HEK293 (cell line): Measurements from ENCODE around the gene AGFG1.

Source experiments
- CTCF ChIA-PET: fragments of 350-600 bp; formaldehyde crosslinking; extraction: SDS; loops from one replicate; lab custom pipeline; 2021; ENCODE audit warnings: antibody characterized with exemption; lab: Yijun Ruan, JAX
- POLR2A ChIA-PET: fragments of 300-600 bp; formaldehyde crosslinking; extraction: SDS; loops from one replicate; lab custom pipeline; 2020; ENCODE audit warnings: antibody characterized with exemption, inconsistent platforms; lab: Yijun Ruan, JAX
- H3K27ac ChIP-seq: fragments of 200-500 bp; sonication (Bioruptor generic); 2 replicates; pipeline ENCODE4 v1.5.1; 2014; ENCODE audit warnings: low read depth, low read length, control low read depth, inconsistent platforms; ENCODE audit errors: extremely low read depth
- H3K36me3 ChIP-seq, 2 experiments: fragments of 200-500 bp in 1 of 2; sonication (Bioruptor generic) in 1 of 2; 1 replicate in 1 of 2; 2 replicates in 1 of 2; pipeline ENCODE4 v1.5.1; 2014 to 2017; ENCODE audit warnings: inconsistent platforms in 2 of 2, low read length in 2 of 2; ENCODE audit not compliant: control insufficient read depth in 2 of 2, insufficient read depth in 1 of 2
- H3K4me1 ChIP-seq: fragments of 200-500 bp; sonication (Bioruptor generic); 2 replicates; pipeline ENCODE4 v1.5.1; 2014; ENCODE audit warnings: mild to moderate bottlenecking, low read length, inconsistent platforms; ENCODE audit not compliant: control insufficient read depth, insufficient read depth
- H3K4me3 ChIP-seq: 2 replicates; pipeline ENCODE4 v1.5.1; 2011; ENCODE audit warnings: low read depth, mild to moderate bottlenecking, control low read depth, low read length, moderate library complexity
- H3K9me3 ChIP-seq: fragments of 200-500 bp; sonication (Bioruptor generic); 2 replicates; pipeline ENCODE4 v1.5.1; 2014; ENCODE audit warnings: low read depth, low read length, inconsistent platforms; ENCODE audit not compliant: control insufficient read depth, insufficient read depth
- ELK4 ChIP-seq: IDR thresholded peaks from 2 replicates; pipeline ENCODE4 v1.6.1; 2011; ENCODE audit warnings: mild to moderate bottlenecking, low read depth, low read length, borderline replicate concordance
- MEIS1 ChIP-seq: sonication (generic); formaldehyde crosslinking; IDR thresholded peaks from 2 replicates; pipeline ENCODE4 v1.8.1; 2022; ENCODE audit warnings: missing genetic modification reagents, mild to moderate bottlenecking, borderline replicate concordance
- RBAK ChIP-seq: fragments of 450-650 bp; formaldehyde crosslinking; IDR thresholded peaks from 2 replicates; pipeline ENCODE4 v1.5.1; 2016; ENCODE audit warnings: missing biosample characterization, missing genetic modification characterization
- SCRT1 ChIP-seq: fragments of 450-650 bp; formaldehyde crosslinking; IDR thresholded peaks from 2 replicates; pipeline ENCODE4 v1.5.1; 2016; ENCODE audit warnings: missing biosample characterization, missing genetic modification characterization, borderline replicate concordance
- ZBTB6 ChIP-seq: fragments of 450-650 bp; formaldehyde crosslinking; IDR thresholded peaks from 2 replicates; pipeline ENCODE4 v1.5.1; 2017; ENCODE audit warnings: missing biosample characterization, missing genetic modification characterization
- ZFP37 ChIP-seq: fragments of 450-650 bp; formaldehyde crosslinking; IDR thresholded peaks from 2 replicates; pipeline ENCODE4 v1.5.1; 2016; ENCODE audit warnings: missing biosample characterization, missing genetic modification characterization
- ZFP41 ChIP-seq: fragments of 450-650 bp; formaldehyde crosslinking; IDR thresholded peaks from 2 replicates; pipeline ENCODE4 v1.5.1; 2016; ENCODE audit warnings: missing biosample characterization, missing genetic modification characterization, borderline replicate concordance
- ZNF112 ChIP-seq: fragments of 450-650 bp; formaldehyde crosslinking; IDR thresholded peaks from 2 replicates; pipeline ENCODE4 v1.5.0; 2017; ENCODE audit warnings: missing biosample characterization, missing genetic modification characterization
- ZNF140 ChIP-seq: fragments of 450-650 bp; formaldehyde crosslinking; IDR thresholded peaks from 2 replicates; pipeline ENCODE4 v1.5.1; 2016; ENCODE audit warnings: missing biosample characterization, missing genetic modification characterization
- ZNF175 ChIP-seq: fragments of 450-650 bp; formaldehyde crosslinking; IDR thresholded peaks from 2 replicates; pipeline ENCODE4 v1.5.1; 2016; ENCODE audit warnings: missing biosample characterization, missing genetic modification characterization
- ZNF19 ChIP-seq: fragments of 450-650 bp; formaldehyde crosslinking; IDR thresholded peaks from 2 replicates; pipeline ENCODE4; 2016; ENCODE audit warnings: missing biosample characterization, missing genetic modification characterization, low read depth
- ZNF350 ChIP-seq: fragments of 450-650 bp; formaldehyde crosslinking; IDR thresholded peaks from 2 replicates; pipeline ENCODE4 v1.5.0; 2017; ENCODE audit warnings: missing biosample characterization, mild to moderate bottlenecking, missing genetic modification characterization
- ZNF37A ChIP-seq: fragments of 450-650 bp; IDR thresholded peaks from 2 replicates; pipeline ENCODE4 v1.5.1; 2018; ENCODE audit warnings: missing biosample characterization, missing genetic modification characterization
- ZNF433 ChIP-seq: fragments of 450-650 bp; formaldehyde crosslinking; IDR thresholded peaks from 2 replicates; pipeline ENCODE4 v1.5.1; 2016; ENCODE audit warnings: missing biosample characterization, missing genetic modification characterization, low read depth
- ZNF449 ChIP-seq: fragments of 450-650 bp; formaldehyde crosslinking; IDR thresholded peaks from 2 replicates; pipeline ENCODE4 v1.5.1; 2017; ENCODE audit warnings: missing biosample characterization, mild to moderate bottlenecking, missing genetic modification characterization, moderate library complexity
- ZNF596 ChIP-seq: fragments of 450-650 bp; IDR thresholded peaks from 2 replicates; pipeline ENCODE4 v1.5.0; 2018; ENCODE audit warnings: missing biosample characterization, mild to moderate bottlenecking, missing genetic modification characterization, moderate library complexity
- ZNF621 ChIP-seq: fragments of 450-650 bp; formaldehyde crosslinking; IDR thresholded peaks from 2 replicates; pipeline ENCODE4 v1.5.1; 2017; ENCODE audit warnings: missing biosample characterization, missing genetic modification characterization
- ZNF623 ChIP-seq: fragments of 450-650 bp; formaldehyde crosslinking; IDR thresholded peaks from 2 replicates; pipeline ENCODE4 v1.5.1; 2016; ENCODE audit warnings: missing biosample characterization, missing genetic modification characterization
- ZSCAN5A ChIP-seq: fragments of 450-650 bp; formaldehyde crosslinking; IDR thresholded peaks from 2 replicates; pipeline ENCODE4 v1.5.1; 2016; ENCODE audit warnings: missing biosample characterization, missing genetic modification characterization
- ZXDB ChIP-seq: fragments of 450-650 bp; formaldehyde crosslinking; IDR thresholded peaks from 2 replicates; pipeline ENCODE4 v1.5.1; 2016; ENCODE audit warnings: missing biosample characterization, missing genetic modification characterization

Gene AGFG1

GRCh38 chr2:227606476-227606875 lies 134.5 kb downstream of the AGFG1 start (continued):
- TF ChIP-seq ZSCAN5A (tag by site-specific recombination) = no peak

GRCh38 chr2:227607941-227608340 lies 136.0 kb downstream of the AGFG1 start:
- no peak for TF ChIP-seq ZNF596 (tag by site-specific recombination)
- no peak for TF ChIP-seq ZNF140 (tag by site-specific recombination)
- TF ChIP-seq ZNF175 (tag by site-specific recombination) = no peak
- no peak for TF ChIP-seq ZNF37A (tag by site-specific recombination)
- no peak for TF ChIP-seq SCRT1 (tag by site-specific recombination)
- TF ChIP-seq ZNF19 (tag by site-specific recombination) = no peak
- no peak for TF ChIP-seq ELK4
- TF ChIP-seq ZFP37 (tag by site-specific recombination) = no peak
- TF ChIP-seq ZNF449 (tag by site-specific recombination) = no peak
- no peak for TF ChIP-seq RBAK
- TF ChIP-seq ZNF623 = no peak
- TF ChIP-seq ZNF621 (tag by site-specific recombination) = no peak
- no peak for TF ChIP-seq ZNF112 (tag by site-specific recombination)
- no peak for TF ChIP-seq ZBTB6 (tag by site-specific recombination)
- no peak for TF ChIP-seq ZNF350 (tag by site-specific recombination)
- no peak for TF ChIP-seq ZNF433 (tag by site-specific recombination)
- no peak for TF ChIP-seq ZXDB
- TF ChIP-seq MEIS1 = no peak
- no peak for TF ChIP-seq ZFP41 (tag by site-specific recombination)
- POLR2A ChIA-PET = no interaction called here
- H3K36me3 ChIP-seq = no peaks in the 10 kb centered on the region
- no peak overlapping the region for H3K4me3 ChIP-seq
- CTCF ChIA-PET = no interaction called here
- no peak overlapping the region for H3K27ac ChIP-seq
- no peaks in the 10 kb centered on the region for H3K9me3 ChIP-seq
- no peaks in the 10 kb centered on the region for H3K4me1 ChIP-seq
